Dermis microvascular lymphatic vessel endothelial cell (primary cell): ENCODE data around the gene CLEC20A. TPM values are rescaled to one million over a fixed set of nuclear protein-coding genes. Genes with fewer than 3 reads are reported as not detected.

Experiments used
- DNase-seq, 2 donors: peaks; one replicate each; pipeline versions ENCODE4 v3.0.0 to v3.0.0-alpha.2; 2010; ENCODE audit warnings: low read depth in 2 of 2
- total RNA-seq: library from RNA; depleted of rRNA; stranded (reverse); fragments of >200 nt; gene quantifications from 2 replicates; pipeline ENCODE4 v1.2.1, GENCODE V29; 2014

The CLEC20A gene
- total RNA-seq, 1 donor from 2014 or later, result not detected

GRCh38 chr1:178500936-178501554, 4.3 kb upstream of the CLEC20A start:
- no peak for DNase-seq

GRCh38 chr1:178500091-178500770, 3.5 kb upstream of the CLEC20A start:
- no peak for DNase-seq

- no peak for DNase-seq
These were observed 2.3 kb upstream of the CLEC20A start for GRCh38 chr1:178498896-178499675.

- no peak for DNase-seq
These were observed 1.2 kb upstream of the CLEC20A start for GRCh38 chr1:178497903-178498478.

GRCh38 chr1:178495741-178496409, 889 bp downstream of the CLEC20A start:
- no peak for DNase-seq

GRCh38 chr1:178495158-178495557, 1.6 kb downstream of the CLEC20A start:
- DNase-seq, result no peak

GRCh38 chr1:178494569-178494971, 2.2 kb downstream of the CLEC20A start:
- no peak for DNase-seq

- no peak for DNase-seq
These were observed 3.4 kb downstream of the CLEC20A start for GRCh38 chr1:178493301-178493741.

GRCh38 chr1:178492341-178492740, 4.4 kb downstream of the CLEC20A start:
- DNase-seq, result no peak

- DNase-seq, result no peak
These were observed 5.0 kb downstream of the CLEC20A start for GRCh38 chr1:178491721-178492120.

- DNase-seq, result peak in 1 of 2 donors; percentile 14
These were observed 5.8 kb downstream of the CLEC20A start for GRCh38 chr1:178490967-178491366.

GRCh38 chr1:178490136-178490535, 6.6 kb downstream of the CLEC20A start:
- no peak for DNase-seq

- no peak for DNase-seq
These were observed 7.4 kb downstream of the CLEC20A start for GRCh38 chr1:178489399-178489798.

GRCh38 chr1:178488393-178488792, 8.4 kb downstream of the CLEC20A start:
- no peak for DNase-seq

GRCh38 chr1:178487070-178487615, 9.6 kb downstream of the CLEC20A start:
- no peak for DNase-seq

- no peak for DNase-seq
These were observed 10.4 kb downstream of the CLEC20A start for GRCh38 chr1:178486100-178487069.

- peak; percentile 9 to 70 for DNase-seq
These were observed 11.2 kb downstream of the CLEC20A start for GRCh38 chr1:178485541-178485981.

- DNase-seq, result peak; percentile 35 to 68
These were observed 12.0 kb downstream of the CLEC20A start for GRCh38 chr1:178484698-178485225.

GRCh38 chr1:178483251-178483957, 13.4 kb downstream of the CLEC20A start:
- DNase-seq, result no peak
